GM19455 (cell line): ENCODE results near the gene PIGB.
"Not testable (repeated sequence)": the region's sequence is repeated elsewhere in the genome, so short reads cannot be mapped to it uniquely, and the experiment has no call there.

ENCODE experiments used
- ATAC-seq: cut with Tn5 transposase; IDR thresholded peaks from one replicate; pipeline ENCODE4 v1.9.1; 2021; ENCODE audit not compliant: unreplicated experiment

Gene PIGB

GRCh38 chr15:55318588-55319494 is at the start of gene PIGB, which contains the start of gene PIGBOS1:
Gene PIGB, plus strand, starts transcription at chr15:55319222. Its CDS starts 29 bp downstream, at chr15:55319251.
Gene PIGBOS1, minus strand, starts transcription at chr15:55319123. Its CDS starts 1,331 bp downstream, at chr15:55317792.
- peak; percentile 89 for ATAC-seq

- ATAC-seq: no peak
Measured at GRCh38 chr15:55270291-55270690, 48.7 kb upstream of the PIGB start.

- ATAC-seq: no peak
Measured at GRCh38 chr15:55276324-55276723, 42.7 kb upstream of the PIGB start.

- ATAC-seq: peak; percentile 48
Measured at GRCh38 chr15:55277116-55277564, 41.9 kb upstream of the PIGB start.

- ATAC-seq: no peak
Measured at GRCh38 chr15:55277715-55278114, 41.3 kb upstream of the PIGB start.

GRCh38 chr15:55279100-55279745 is 39.8 kb upstream of the PIGB start:
- ATAC-seq: no peak

GRCh38 chr15:55279746-55280351 is 39.2 kb upstream of the PIGB start:
- ATAC-seq: peak; percentile 86

- not testable (repeated sequence) for ATAC-seq
Measured at GRCh38 chr15:55280589-55280988, 38.4 kb upstream of the PIGB start.

GRCh38 chr15:55281517-55282228 is 37.3 kb upstream of the PIGB start:
- no peak for ATAC-seq

- ATAC-seq: no peak
Measured at GRCh38 chr15:55282284-55282833, 36.7 kb upstream of the PIGB start.

GRCh38 chr15:55283379-55284147 is 35.5 kb upstream of the PIGB start:
- no peak for ATAC-seq

- ATAC-seq: no peak
Measured at GRCh38 chr15:55284426-55284825, 34.6 kb upstream of the PIGB start.

GRCh38 chr15:55286442-55287189 is 32.4 kb upstream of the PIGB start:
- not testable (repeated sequence) for ATAC-seq

- ATAC-seq: no peak
Measured at GRCh38 chr15:55288006-55288717, 30.9 kb upstream of the PIGB start.

GRCh38 chr15:55289011-55289745 is 29.8 kb upstream of the PIGB start:
- ATAC-seq: peak; percentile 44

GRCh38 chr15:55289746-55290527 is 29.1 kb upstream of the PIGB start, which contains the start of gene RAB27A:
Gene RAB27A, minus strand, starts transcription at chr15:55289813. Its CDS starts 54,879 bp downstream, at chr15:55234934.
- ATAC-seq: peak; percentile 67

GRCh38 chr15:55290528-55291057 is 28.4 kb upstream of the PIGB start:
- ATAC-seq: peak; percentile 82
